22Rv1 (cell line): ENCODE results near the gene CRK.

Experiments used
- ZFX ChIP-seq: fragments of 450-650 bp; IDR thresholded peaks from 2 replicates; pipeline ENCODE4 v1.6.1; 2017; ENCODE audit warnings: antibody characterized with exemption, borderline replicate concordance
- TF ChIP-seq, protein P1 (sequence below): fragments of 450-650 bp; IDR thresholded peaks from 2 replicates; pipeline ENCODE4 v1.5.1; 2017; ENCODE audit warnings: mild to moderate bottlenecking

DNA sequence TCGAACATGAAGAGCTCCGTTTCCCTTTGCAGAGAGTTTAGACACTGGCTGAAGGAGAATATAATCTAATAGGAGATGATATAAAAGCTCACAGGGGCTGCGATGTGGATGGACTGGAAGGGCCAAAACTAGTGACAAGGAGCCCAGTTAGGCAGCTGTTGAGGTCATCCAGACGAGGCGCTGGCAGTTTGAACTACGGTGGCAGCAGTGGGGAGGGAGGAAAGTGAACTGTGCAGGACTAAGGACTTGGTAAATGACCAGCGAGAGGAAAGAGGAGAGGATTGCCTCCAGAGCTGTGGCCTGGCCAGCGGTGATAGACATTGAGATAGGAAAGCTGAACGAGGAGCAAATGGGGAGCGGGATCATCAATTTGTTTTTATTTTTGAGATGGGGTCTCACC lies 41.4 kb downstream of the CRK start:
- TF ChIP-seq, protein P1, sequence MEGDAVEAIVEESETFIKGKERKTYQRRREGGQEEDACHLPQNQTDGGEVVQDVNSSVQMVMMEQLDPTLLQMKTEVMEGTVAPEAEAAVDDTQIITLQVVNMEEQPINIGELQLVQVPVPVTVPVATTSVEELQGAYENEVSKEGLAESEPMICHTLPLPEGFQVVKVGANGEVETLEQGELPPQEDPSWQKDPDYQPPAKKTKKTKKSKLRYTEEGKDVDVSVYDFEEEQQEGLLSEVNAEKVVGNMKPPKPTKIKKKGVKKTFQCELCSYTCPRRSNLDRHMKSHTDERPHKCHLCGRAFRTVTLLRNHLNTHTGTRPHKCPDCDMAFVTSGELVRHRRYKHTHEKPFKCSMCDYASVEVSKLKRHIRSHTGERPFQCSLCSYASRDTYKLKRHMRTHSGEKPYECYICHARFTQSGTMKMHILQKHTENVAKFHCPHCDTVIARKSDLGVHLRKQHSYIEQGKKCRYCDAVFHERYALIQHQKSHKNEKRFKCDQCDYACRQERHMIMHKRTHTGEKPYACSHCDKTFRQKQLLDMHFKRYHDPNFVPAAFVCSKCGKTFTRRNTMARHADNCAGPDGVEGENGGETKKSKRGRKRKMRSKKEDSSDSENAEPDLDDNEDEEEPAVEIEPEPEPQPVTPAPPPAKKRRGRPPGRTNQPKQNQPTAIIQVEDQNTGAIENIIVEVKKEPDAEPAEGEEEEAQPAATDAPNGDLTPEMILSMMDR: no peak
- TF ChIP-seq ZFX: no peak
